ENCODE results near the gene IQSEC2. TPM values are rescaled to one million over a fixed set of nuclear protein-coding genes. Genes with fewer than 3 reads are reported as not detected.

The IQSEC2 gene
- total and polyA plus RNA-seq, 2 of the 8 experiments (the other 6 are each of a cell fraction or from before 2014, with no cell fraction given): 6.1 to 54.9 TPM

GRCh38 chrX:53272808-53273337 lies 8.5 kb downstream of the IQSEC2 start:
- H2AFZ ChIP-seq (ENCODE audit: low read length): no peak overlapping the region
- H2BK120ac ChIP-seq (replicated peaks; ENCODE audit: low read depth, low read length): no peak overlapping the region
- FAIRE-seq (no peak), DNase-seq (ENCODE audit: low read depth in 1 of 2, low spot score in 2 of 2) (no peak)
- H3K56ac ChIP-seq (replicated peaks; ENCODE audit: insufficient read length, low read depth, low read length): no peak overlapping the region
- H4K5ac ChIP-seq (ENCODE audit: insufficient read length, low read depth, low read length): no peak overlapping the region
- H3K23ac ChIP-seq (ENCODE audit: insufficient read length): no peak overlapping the region
- no peak overlapping the region for H4K8ac ChIP-seq (ENCODE audit: extremely low read depth, insufficient read depth, low read length)
- H2BK20ac ChIP-seq (ENCODE audit: low read length): no peak overlapping the region
- POLR2A ChIA-PET (ENCODE audit: partially characterized antibody): interaction anchor here (2.4 kb wide), 1 partner anchor 48 kb away, joined by 5 read pairs; the partner anchor contains the start of gene KDM5C
- no peak overlapping the region for H3K14ac ChIP-seq (ENCODE audit: insufficient read length)
- no peak overlapping the region for H3K4ac ChIP-seq (replicated peaks; ENCODE audit: insufficient read length, low read depth, low read length)
- H3K36me3 ChIP-seq (ENCODE audit: control insufficient read depth in 2 of 4, insufficient read depth in 4 of 4, low read length in 3 of 4): no peaks in the 10 kb centered on the region
- no peak overlapping the region for H3K9ac ChIP-seq (replicated peaks in 1 of 4; ENCODE audit: extremely low read depth in 1 of 4, low read depth in 3 of 4, low read length in 3 of 4)
- WGBS, 2 experiments (ENCODE audit: extremely low coverage in 1 of 2, insufficient coverage in 1 of 2, insufficient read length in 1 of 2, insufficient replicate concordance in 2 of 2, low coverage in 1 of 2, low lambda C conversion rate in 2 of 2, missing lambda C conversion rate in 1 of 2): 76% methylated on average over 7 of the region's 8 CpGs; no CpG with 5 or more reads in 1 of the 2 experiments
- H3K4me3 ChIP-seq (ENCODE audit: extremely low read depth in 1 of 4, insufficient read depth in 2 of 4, low read depth in 3 of 4, low read length in 4 of 4): no peak overlapping the region
- no peak overlapping the region for H3K4me2 ChIP-seq (ENCODE audit: insufficient read depth in 1 of 2, low read depth in 2 of 2, low read length in 2 of 2)
- no peaks in the 10 kb centered on the region for H3K79me1 ChIP-seq (ENCODE audit: low read depth, low read length)
- no peak overlapping the region for H3K27ac ChIP-seq (ENCODE audit: low read depth, low read length)
- no peak overlapping the region for H4K91ac ChIP-seq (replicated peaks; ENCODE audit: insufficient read length, low read length)
- no peak overlapping the region for H2BK15ac ChIP-seq (ENCODE audit: low read length)
- no peaks in the 10 kb centered on the region for H3K79me2 ChIP-seq (ENCODE audit: control insufficient read depth in 1 of 2, insufficient read depth in 2 of 2, low read length in 2 of 2)
- H3K18ac ChIP-seq (ENCODE audit: extremely low read depth, low read length): no peak overlapping the region
- no peak overlapping the region for H2BK5ac ChIP-seq (ENCODE audit: low read depth, low read length)
- CTCF ChIA-PET (ENCODE audit: partially characterized antibody): interaction anchor here (0.9 to 1.3 kb wide), 2 partner anchors 11 to 48 kb away, joined by 3 read pairs; no protein-coding TSS in a partner anchor
- no peak overlapping the region for H2AK5ac ChIP-seq (ENCODE audit: low read depth, low read length)
- H2BK12ac ChIP-seq (ENCODE audit: low read depth, low read length): no peak overlapping the region
- H3K27me3 ChIP-seq (replicated peaks in 1 of 4; ENCODE audit: control insufficient read depth in 3 of 4, extremely low read depth in 1 of 4, insufficient read depth in 3 of 4, low read length in 3 of 4): no peaks in the 10 kb centered on the region
- H3K23me2 ChIP-seq (ENCODE audit: low read depth, low read length): no peaks in the 10 kb centered on the region
- H3K4me1 ChIP-seq (replicated peaks in 1 of 4; ENCODE audit: control insufficient read depth in 3 of 4, insufficient read depth in 4 of 4, low read length in 3 of 4): no peaks in the 10 kb centered on the region
- H4K20me1 ChIP-seq (replicated peaks in 1 of 2; ENCODE audit: control insufficient read depth in 1 of 2, insufficient read depth in 2 of 2, low read length in 2 of 2): no peaks in the 10 kb centered on the region
- no peaks in the 10 kb centered on the region for H3K9me3 ChIP-seq (ENCODE audit: insufficient read depth in 2 of 2, low read depth in 1 of 2, low read length in 1 of 2)
- no peak for TF ChIP-seq KDM4A (IDR thresholded peaks at IDR 0.05; ENCODE audit: low read depth, low read length, severe bottlenecking)
- no peak for TF ChIP-seq SP1 (IDR thresholded peaks at IDR 0.05; ENCODE audit: low read depth, low read length)
- no peak for TF ChIP-seq SIN3A (conservative IDR thresholded peaks at IDR 0.05 in 1 of 2, IDR thresholded peaks at IDR 0.05 in 1 of 2; ENCODE audit: low read depth in 1 of 2, low read length in 2 of 2)
- TF ChIP-seq ATF2 (IDR thresholded peaks at IDR 0.05; ENCODE audit: low read length): no peak
- no peak for TF ChIP-seq JUN (IDR thresholded peaks at IDR 0.05; ENCODE audit: low read depth, low read length)
- no peak for TF ChIP-seq CBX5 (IDR thresholded peaks at IDR 0.05; ENCODE audit: low read depth, low read length)
- no peak for TF ChIP-seq HDAC6 (IDR thresholded peaks at IDR 0.05; ENCODE audit: low read depth, low read length)
- TF ChIP-seq BCL11A (IDR thresholded peaks at IDR 0.05; ENCODE audit: low read depth in 2 of 2, low read length in 2 of 2): no peak
- no peak for TF ChIP-seq TAF7 (optimal IDR thresholded peaks at IDR 0.05; ENCODE audit: borderline replicate concordance, low read depth, low read length)
- no peak for TF ChIP-seq ZNF274 (IDR thresholded peaks at IDR 0.05; ENCODE audit: borderline replicate concordance, extremely low read depth, low read length)
- no peak for TF ChIP-seq TAF1 (IDR thresholded peaks at IDR 0.05; ENCODE audit: low read depth, low read length)
- no peak for TF ChIP-seq MAFK (IDR thresholded peaks at IDR 0.05; ENCODE audit: low read depth, low read length)
- no peak for TF ChIP-seq YY1 (IDR thresholded peaks at IDR 0.05; ENCODE audit: low read depth, low read length)

All from H1 (cell line).